Measurements from ENCODE around the gene WIPF1.

DNA sequence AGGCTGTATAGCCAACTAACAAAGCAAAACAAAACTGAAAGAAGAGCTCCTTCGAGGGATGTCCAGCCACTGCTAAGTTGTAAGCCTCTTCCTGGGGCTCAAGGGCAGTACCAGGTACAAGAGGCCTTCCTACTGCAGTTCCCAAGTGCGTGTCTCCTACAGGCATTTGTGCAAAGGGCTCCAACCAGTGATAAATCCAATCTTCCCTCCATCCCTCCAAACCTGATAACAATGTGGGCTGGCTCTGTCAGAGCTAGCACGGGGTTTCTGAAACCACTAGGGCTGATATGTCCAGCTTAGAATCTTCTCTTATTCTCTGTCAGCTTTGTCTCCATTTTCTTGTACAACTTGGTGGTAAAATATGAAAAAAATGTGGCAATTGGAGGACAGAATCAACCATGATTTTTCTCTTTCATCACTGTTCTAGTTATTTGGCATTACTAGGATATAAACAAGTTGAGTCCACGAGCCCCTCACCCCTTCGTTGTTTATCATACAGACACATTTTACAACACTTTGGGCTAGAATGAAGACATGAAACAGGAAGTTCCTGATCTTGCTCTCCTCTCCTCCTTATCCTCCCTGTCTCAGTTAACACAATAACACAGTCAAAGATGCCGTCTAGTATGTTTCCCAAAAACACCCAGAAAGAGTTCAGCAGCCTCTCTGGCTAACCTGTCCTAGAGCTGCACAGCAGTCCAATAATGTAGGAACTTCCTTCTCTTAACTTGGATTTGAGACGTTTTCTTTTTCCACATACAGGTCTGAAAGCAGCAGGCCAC, 35.4 kb upstream of the WIPF1 start:
- TF ChIP-seq POLR2AphosphoS5 (IDR thresholded peaks at IDR 0.05) (peak in 1 of 3 donors; percentile 17), POLR2A (IDR thresholded peaks at IDR 0.05) (no peak), CTCF (IDR thresholded peaks at IDR 0.05 in 8 of 11, conservative IDR thresholded peaks at IDR 0.05 in 3 of 11) (no peak)
